Measurements from ENCODE around the gene ST3GAL3. TPM values are rescaled to one million over a fixed set of nuclear protein-coding genes. Genes with fewer than 3 reads are reported as not detected.

Gene ST3GAL3
- total and polyA plus RNA-seq, 10 of the 15 experiments (the other 5 are each of a cell fraction or from before 2014, with no cell fraction given) = 1.2 to 19.3 (median 11.0) TPM

DNA sequence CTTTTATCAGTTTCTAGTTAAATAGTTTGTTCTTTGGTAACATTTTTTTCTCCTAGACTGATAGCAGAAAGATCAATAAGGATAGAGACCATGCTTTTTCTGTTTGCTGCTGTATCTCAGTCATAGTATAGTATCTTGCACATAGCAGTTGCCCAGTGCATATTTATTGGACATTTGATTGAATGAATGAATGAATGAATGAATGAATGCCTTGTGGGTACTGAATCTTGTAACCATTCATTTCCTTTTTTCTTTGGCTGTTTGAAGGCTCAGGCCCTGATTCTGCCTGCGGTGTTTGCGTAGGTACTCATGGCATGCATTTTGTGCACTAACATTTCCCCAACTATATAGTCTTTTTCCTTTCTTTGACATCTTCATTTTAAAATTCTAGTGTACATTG lies 83.9 kb downstream of the ST3GAL3 start:
- 100% methylated on average over 2 of the region's 2 CpGs for WGBS (ENCODE audit: insufficient coverage, insufficient replicate concordance, low lambda C conversion rate, missing lambda C conversion rate)
- no peak overlapping the region for H2AFZ ChIP-seq (ENCODE audit: control insufficient read depth, low read depth, low read length)
- no peaks in the 10 kb centered on the region for H3K36me3 ChIP-seq (ENCODE audit: control insufficient read depth in 2 of 2, insufficient read depth in 2 of 2, low read length in 1 of 2)
- no peak overlapping the region for H3K27ac ChIP-seq (ENCODE audit: control insufficient read depth, insufficient read depth)
- CTCF ChIA-PET = no interaction called here
- H3K4me3 ChIP-seq = no peak overlapping the region
- no peak overlapping the region for H3K9ac ChIP-seq (ENCODE audit: control insufficient read depth, insufficient read depth, low read length)
- no peaks in the 10 kb centered on the region; the same call in 1 of the 2 replicates for H3K4me1 ChIP-seq (ENCODE audit: control insufficient read depth, insufficient read depth, low read length)
- DNase-seq (ENCODE audit: low read depth, low spot score) (no peak), FAIRE-seq (no peak), ATAC-seq (no peak)
- H4K20me1 ChIP-seq (ENCODE audit: control insufficient read depth, insufficient read depth) = no peaks in the 10 kb centered on the region
- H3K9me3 ChIP-seq (replicated peaks; ENCODE audit: control insufficient read depth, insufficient read depth, low read length) = no peaks in the 10 kb centered on the region
- RAD21 ChIA-PET (ENCODE audit: unreplicated experiment) = no interaction called here
- TF ChIP-seq FOXM1 (IDR thresholded peaks at IDR 0.05; ENCODE audit: low read depth, low read length) (no peak), ZNF24 (IDR thresholded peaks at IDR 0.05) (peak; percentile 62)
- H3K79me2 ChIP-seq (ENCODE audit: control insufficient read depth, insufficient read depth, low read length) = no peaks in the 10 kb centered on the region
- intact Hi-C loops (cut with micrococcal nuclease; ENCODE audit: unreplicated experiment) = no loop called here
- H3K27me3 ChIP-seq (replicated peaks in 1 of 2; ENCODE audit: control insufficient read depth in 2 of 2, insufficient read depth in 2 of 2, low read length in 1 of 2) = no peaks in the 10 kb centered on the region
- no peak overlapping the region for H3K4me2 ChIP-seq (ENCODE audit: control insufficient read depth, insufficient read depth)
- in situ Hi-C loops (cut with MboI) = no loop called here
- POLR2A ChIA-PET = no interaction called here
- SMC1A ChIA-PET (ENCODE audit: uncharacterized antibody, unreplicated experiment) = no interaction called here
- no TSS peak for BruUV-seq (replicated peaks)

GRCh38 chr1:43796111-43796581 lies 88.8 kb downstream of the ST3GAL3 start:
- 85% methylated on average over 1 of the region's 1 CpG for WGBS (ENCODE audit: insufficient coverage, insufficient replicate concordance, low lambda C conversion rate, missing lambda C conversion rate)
- H3K4me1 ChIP-seq (ENCODE audit: control insufficient read depth, insufficient read depth, low read length) = no peaks in the 10 kb centered on the region; the same call in 1 of the 2 replicates
- CTCF ChIA-PET = interaction anchor here (0.8 to 1.5 kb wide), 5 partner anchors 12 to 514 kb away, joined by 3 to 4 read pairs (median 3); no protein-coding TSS in a partner anchor
- TF ChIP-seq STAT1 (conservative IDR thresholded peaks at IDR 0.05) (no peak), RBBP5 (conservative IDR thresholded peaks at IDR 0.05) (no peak), JUNB (IDR thresholded peaks at IDR 0.05) (no peak), CBX3 (IDR thresholded peaks at IDR 0.05; ENCODE audit: borderline replicate concordance, low read depth) (no peak), SIX5 (IDR thresholded peaks at IDR 0.05; ENCODE audit: low read depth, low read length, severe bottlenecking) (no peak), POLR2AphosphoS2 (IDR thresholded peaks at IDR 0.05; ENCODE audit: low read depth, low read length) (no peak), ZNF207 (IDR thresholded peaks at IDR 0.05; ENCODE audit: borderline replicate concordance) (no peak), PML (IDR thresholded peaks at IDR 0.05; ENCODE audit: low read length) (no peak), FOXK2 (IDR thresholded peaks at IDR 0.05) (no peak), TARDBP (IDR thresholded peaks at IDR 0.05; ENCODE audit: borderline replicate concordance) (no peak), LARP7 (IDR thresholded peaks at IDR 0.05) (no peak), FOXM1 (IDR thresholded peaks at IDR 0.05; ENCODE audit: low read depth, low read length) (no peak)
- TF ChIP-seq, protein P1, sequence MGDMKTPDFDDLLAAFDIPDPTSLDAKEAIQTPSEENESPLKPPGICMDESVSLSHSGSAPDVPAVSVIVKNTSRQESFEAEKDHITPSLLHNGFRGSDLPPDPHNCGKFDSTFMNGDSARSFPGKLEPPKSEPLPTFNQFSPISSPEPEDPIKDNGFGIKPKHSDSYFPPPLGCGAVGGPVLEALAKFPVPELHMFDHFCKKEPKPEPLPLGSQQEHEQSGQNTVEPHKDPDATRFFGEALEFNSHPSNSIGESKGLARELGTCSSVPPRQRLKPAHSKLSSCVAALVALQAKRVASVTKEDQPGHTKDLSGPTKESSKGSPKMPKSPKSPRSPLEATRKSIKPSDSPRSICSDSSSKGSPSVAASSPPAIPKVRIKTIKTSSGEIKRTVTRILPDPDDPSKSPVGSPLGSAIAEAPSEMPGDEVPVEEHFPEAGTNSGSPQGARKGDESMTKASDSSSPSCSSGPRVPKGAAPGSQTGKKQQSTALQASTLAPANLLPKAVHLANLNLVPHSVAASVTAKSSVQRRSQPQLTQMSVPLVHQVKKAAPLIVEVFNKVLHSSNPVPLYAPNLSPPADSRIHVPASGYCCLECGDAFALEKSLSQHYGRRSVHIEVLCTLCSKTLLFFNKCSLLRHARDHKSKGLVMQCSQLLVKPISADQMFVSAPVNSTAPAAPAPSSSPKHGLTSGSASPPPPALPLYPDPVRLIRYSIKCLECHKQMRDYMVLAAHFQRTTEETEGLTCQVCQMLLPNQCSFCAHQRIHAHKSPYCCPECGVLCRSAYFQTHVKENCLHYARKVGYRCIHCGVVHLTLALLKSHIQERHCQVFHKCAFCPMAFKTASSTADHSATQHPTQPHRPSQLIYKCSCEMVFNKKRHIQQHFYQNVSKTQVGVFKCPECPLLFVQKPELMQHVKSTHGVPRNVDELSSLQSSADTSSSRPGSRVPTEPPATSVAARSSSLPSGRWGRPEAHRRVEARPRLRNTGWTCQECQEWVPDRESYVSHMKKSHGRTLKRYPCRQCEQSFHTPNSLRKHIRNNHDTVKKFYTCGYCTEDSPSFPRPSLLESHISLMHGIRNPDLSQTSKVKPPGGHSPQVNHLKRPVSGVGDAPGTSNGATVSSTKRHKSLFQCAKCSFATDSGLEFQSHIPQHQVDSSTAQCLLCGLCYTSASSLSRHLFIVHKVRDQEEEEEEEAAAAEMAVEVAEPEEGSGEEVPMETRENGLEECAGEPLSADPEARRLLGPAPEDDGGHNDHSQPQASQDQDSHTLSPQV (IDR thresholded peaks at IDR 0.05) = no peak

More at GRCh38 chr1:43796111-43796581, 88.8 kb downstream of the ST3GAL3 start:
- POLR2A ChIA-PET = interaction anchor here (0.7 kb wide), 1 partner anchor 28 kb away, joined by 3 read pairs; no protein-coding TSS in a partner anchor
- BruUV-seq (replicated peaks) = no TSS peak
- FAIRE-seq (no peak), DNase-seq (ENCODE audit: low read depth, low spot score) (no peak), ATAC-seq (no peak)
- in situ Hi-C loops (cut with MboI) (no loop called here), intact Hi-C loops (cut with micrococcal nuclease; ENCODE audit: unreplicated experiment) (no loop called here)
- Histone ChIP-seq H3K79me2 (ENCODE audit: control insufficient read depth, insufficient read depth, low read length) (no peaks in the 10 kb centered on the region), H3K4me2 (ENCODE audit: control insufficient read depth, insufficient read depth) (no peak overlapping the region), H2AFZ (ENCODE audit: control insufficient read depth, low read depth, low read length) (no peak overlapping the region), H3K9ac (ENCODE audit: control insufficient read depth, insufficient read depth, low read length) (no peak overlapping the region), H3K36me3 (ENCODE audit: control insufficient read depth in 2 of 2, insufficient read depth in 2 of 2, low read length in 1 of 2) (no peaks in the 10 kb centered on the region; a peak in 1 of 4 replicates), H3K4me3 (no peak overlapping the region), H3K27me3 (replicated peaks in 1 of 2; ENCODE audit: control insufficient read depth in 2 of 2, insufficient read depth in 2 of 2, low read length in 1 of 2) (no peaks in the 10 kb centered on the region), H3K27ac (ENCODE audit: control insufficient read depth, insufficient read depth) (no peak overlapping the region), H4K20me1 (ENCODE audit: control insufficient read depth, insufficient read depth) (no peaks in the 10 kb centered on the region), H3K9me3 (replicated peaks; ENCODE audit: control insufficient read depth, insufficient read depth, low read length) (no peaks in the 10 kb centered on the region)
- SMC1A ChIA-PET (ENCODE audit: uncharacterized antibody, unreplicated experiment) = interaction anchor here (0.6 to 2.6 kb wide), 6 partner anchors 10 to 115 kb away, joined by 3 to 9 read pairs (median 4); no protein-coding TSS in a partner anchor
- RAD21 ChIA-PET (ENCODE audit: unreplicated experiment) = interaction anchor here (0.7 to 1.4 kb wide), 3 partner anchors 12 to 139 kb away, joined by 3 to 4 read pairs (median 3); no protein-coding TSS in a partner anchor

All from GM12878 (cell line).